Adrenal gland (tissue), 19 donors: ENCODE measurements around the gene SERTAD3. TPM values are rescaled to one million over a fixed set of nuclear protein-coding genes. Genes with fewer than 3 reads are reported as not detected.
A peak's percentile ranks its signal among the peaks of the same experiment; 100 is the strongest.

Experiments used
- DNase-seq, 7 donors: peaks; one replicate each; pipeline ENCODE4 v3.0.0-alpha.2; 2019 to 2020
- H3K27ac ChIP-seq, 5 donors: fragments of 200-600 bp; sonication (generic) in 4 of 5; 1 replicate in 3 of 5; 2 replicates in 2 of 5; pipeline versions ENCODE4 v1.5.1 to v1.8.0; 2016 to 2020; ENCODE audit warnings: mild to moderate bottlenecking in 1 of 5
- H3K27me3 ChIP-seq: fragments of 200-600 bp; 2 replicates; pipeline ENCODE4 v1.8.0; 2021
- H3K36me3 ChIP-seq, 2 donors: fragments of 200-600 bp; replicated peaks in 1 of 2; 1 replicate in 1 of 2; 2 replicates in 1 of 2; pipeline versions ENCODE4 v1.5.1 to v1.8.0; 2018 to 2022
- H3K4me1 ChIP-seq, 2 donors: fragments of 200-600 bp; replicated peaks in 1 of 2; 1 replicate in 1 of 2; 2 replicates in 1 of 2; pipeline versions ENCODE4 v1.5.1 to v1.8.0; 2018 to 2021
- H3K4me3 ChIP-seq, 4 donors: fragments of 200-600 bp; sonication (generic) in 3 of 4; one replicate each; pipeline ENCODE4 v1.5.1; 2016 to 2018
- H3K9me3 ChIP-seq, 3 donors: fragments of 200-600 bp; sonication (generic) in 1 of 3; replicated peaks in 1 of 3; 1 replicate in 2 of 3; 2 replicates in 1 of 3; pipeline versions ENCODE4 v1.5.1 to v1.8.0; 2016 to 2021
- POLR2A ChIP-seq, 2 donors: fragments of 450-650 bp; IDR thresholded peaks; one replicate each; pipeline ENCODE4 v1.6.1; 2017; ENCODE audit warnings: antibody characterized with exemption in 2 of 2, mild to moderate bottlenecking in 2 of 2, moderate library complexity in 1 of 2
- WGBS, 4 donors: extraction: QIAGEN DNeasy Blood & Tissue Kit in 2 of 4; methylation state at CpG; one replicate each; pipeline versions ENCODE4 v1.1.5 to v1.1.7; 2013 to 2017; 5-methylcytosine and 5-hydroxymethylcytosine counted together
- intact Hi-C, 2 donors: fragments of 100-400 bp; cut with DNase I; formaldehyde crosslinking; loops; one replicate each; pipeline versions ENCODE4 v1.14.1 to v1.15.0; 2022 to 2023
- long read RNA-seq, 10 donors: library from polyadenylated mRNA in 3 of 10; unstranded in 2 of 10; stranded (forward) in 1 of 10; transcript quantifications; one replicate each; pipeline ENCODE4 v2.0.0 and lab custom pipeline, GENCODE V29; 2021 to 2026
- polyA plus RNA-seq, 3 donors: library from polyadenylated mRNA; stranded (reverse); fragments of 200-250 nt in 2 of 3; fragments of 350-450 nt in 1 of 3; fragmentation: Illumina TruSeq in 1 of 3; extraction: RNeasy Lipid Tissue Mini Kit (QIAGEN cat#74804) in 1 of 3; gene quantifications; one replicate each; pipeline ENCODE4 v1.2.3, GENCODE V29; 2013 to 2014
- total RNA-seq, 9 donors: library from RNA; depleted of rRNA in 4 of 9; stranded (reverse); fragments of >200 nt in 4 of 9; fragments of 120-200 nt in 1 of 9; fragmentation: NEBNext Ultra II Directional in 1 of 9; extraction: Animal tissue kit (Norgen Biotek cat#: 25700) in 1 of 9; gene quantifications; one replicate each; pipeline versions ENCODE4 v1.1.0 to v1.2.4, GENCODE V29; 2013 to 2023
- TF ChIP-seq, protein P1 (sequence below), 6 experiments: fragments of 450-650 bp in 4 of 6; fragments of 200-600 bp in 2 of 6; sonication (generic) in 1 of 6; IDR thresholded peaks; 1 replicate in 5 of 6; 2 replicates in 1 of 6; pipeline versions ENCODE4 v1.5.1 to v1.8.0; 2016 to 2021; ENCODE audit warnings: antibody characterized with exemption in 6 of 6, mild to moderate bottlenecking in 2 of 6, moderate library complexity in 1 of 6
- donor health status: healthy with polysubstance abuse.
- donor health status: Bipolar disorder and iron deficiency.
- donor health status: DM: yes; HTN: yes; CAD: no.
- donor health status: DM: no; HTN: no; CAD: no.
- donor health status: DM: no; HTN: no; CAD: no.
- donor health status: DM: yes; HTN: yes; CAD: no.

Gene SERTAD3, protein sequence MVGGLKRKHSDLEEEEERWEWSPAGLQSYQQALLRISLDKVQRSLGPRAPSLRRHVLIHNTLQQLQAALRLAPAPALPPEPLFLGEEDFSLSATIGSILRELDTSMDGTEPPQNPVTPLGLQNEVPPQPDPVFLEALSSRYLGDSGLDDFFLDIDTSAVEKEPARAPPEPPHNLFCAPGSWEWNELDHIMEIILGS
- total RNA-seq (10 to 100 TPM; 15.2 to 34.9 (median 28.0) TPM), polyA plus RNA-seq (10 to 100 TPM; 12.1 to 60.2 (median 32.4) TPM)
- long read RNA-seq, donor 1, transcript SERTAD3-201 (2 exons, 1,734 nt): major isoform, 5 of 5 reads
- long read RNA-seq, donor 1, partial matches to known transcripts: 0 of 5 reads
- long read RNA-seq, donor 1, other reads (novel, unspliced or antisense): 0 of 5 reads
- long read RNA-seq, donor 2, partial matches to known transcripts: 0 of 3 reads
- long read RNA-seq, donor 2, other reads (novel, unspliced or antisense): 0 of 3 reads
- long read RNA-seq, donor 3, partial matches to known transcripts: 0 of 2 reads
- long read RNA-seq, donor 3, other reads (novel, unspliced or antisense): 0 of 2 reads
- long read RNA-seq, donor 4, transcript SERTAD3-201 (2 exons, 1,734 nt): major isoform, 14 of 16 reads
- long read RNA-seq, donor 4, partial matches to known transcripts: 0 of 16 reads
- long read RNA-seq, donor 4, other reads (novel, unspliced or antisense): 1 of 16 reads
- long read RNA-seq, donor 5, transcript SERTAD3-201 (2 exons, 1,734 nt): major isoform, 20 of 22 reads
- long read RNA-seq, donor 5, partial matches to known transcripts: 0 of 22 reads
- long read RNA-seq, donor 5, other reads (novel, unspliced or antisense): 1 of 22 reads
- long read RNA-seq, donor 6, transcript SERTAD3-201 (2 exons, 1,734 nt): major isoform, 16 of 17 reads
- long read RNA-seq, donor 6, partial matches to known transcripts: 0 of 17 reads
- long read RNA-seq, donor 6, other reads (novel, unspliced or antisense): 0 of 17 reads
- long read RNA-seq, donor 7, partial matches to known transcripts: 0 of 2 reads
- long read RNA-seq, donor 7, other reads (novel, unspliced or antisense): 0 of 2 reads
- long read RNA-seq, donor 8, transcript SERTAD3-201 (2 exons, 1,734 nt): major isoform, 8 of 8 reads
- long read RNA-seq, donor 8, partial matches to known transcripts: 0 of 8 reads
- long read RNA-seq, donor 8, other reads (novel, unspliced or antisense): 0 of 8 reads
- long read RNA-seq, donor 9, partial matches to known transcripts: 0 of 1 reads
- long read RNA-seq, donor 9, other reads (novel, unspliced or antisense): 0 of 1 reads
- long read RNA-seq, donor 10, partial matches to known transcripts: 0 of 4 reads
- long read RNA-seq, donor 10, other reads (novel, unspliced or antisense): 0 of 4 reads

DNA sequence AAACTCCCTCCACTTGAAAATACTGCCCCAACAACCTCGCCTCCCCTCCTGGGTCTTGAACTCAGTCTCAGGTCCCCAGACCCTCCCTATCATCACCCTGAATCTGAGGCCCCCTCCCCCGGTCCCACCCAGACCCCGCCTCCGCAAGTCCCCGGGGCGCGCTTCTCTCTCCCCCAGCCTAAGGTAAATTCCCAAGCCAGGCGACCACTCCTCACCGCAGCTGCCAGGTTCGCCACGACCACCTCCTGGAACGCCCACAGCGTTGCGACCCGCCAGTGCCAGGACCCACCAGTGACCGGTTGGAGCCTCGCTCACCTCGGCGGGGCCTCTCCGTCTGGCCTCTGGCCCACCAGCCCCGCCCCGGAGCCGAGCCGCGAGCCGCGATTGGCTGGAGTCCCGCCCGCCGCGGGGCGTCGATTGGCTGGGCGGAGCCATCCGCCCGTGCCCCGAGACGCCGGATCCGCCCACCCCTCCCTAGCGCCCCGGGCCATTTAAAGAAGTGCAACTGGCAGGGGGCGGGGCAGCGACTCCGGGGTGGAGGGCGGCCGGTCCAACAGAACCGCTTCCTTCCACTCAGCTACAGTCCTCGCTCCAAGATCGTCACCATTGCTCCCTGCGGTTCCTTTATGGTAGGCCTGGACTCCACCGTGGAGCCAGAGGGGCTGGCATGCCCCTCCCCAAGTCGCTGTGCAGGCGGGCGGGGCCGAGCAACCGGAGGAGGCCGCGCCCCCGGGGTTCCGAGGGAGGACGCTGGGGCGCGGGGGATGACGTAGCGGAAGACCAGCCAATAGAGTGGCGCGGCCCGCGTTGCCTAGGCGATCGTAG is at the start of gene SERTAD3:
SERTAD3 (minus strand) TSS at position 336 of the 825 bp plus-strand sequence. CDS start 2,255 bp downstream, outside the sequence.
- peak; percentile 97 to 99 (median 98) for DNase-seq
- H3K27me3 ChIP-seq: no peaks in the 10 kb centered on the region
- peak within 1 kb of the TSS; percentile 80 to 99 (median 94) for H3K27ac ChIP-seq
- H3K9me3 ChIP-seq: no peaks in the 10 kb centered on the region
- H3K4me1 ChIP-seq: peaks cover 10 to 19% of the 10 kb centered on the region in 2 donors
- TF ChIP-seq, protein P1, sequence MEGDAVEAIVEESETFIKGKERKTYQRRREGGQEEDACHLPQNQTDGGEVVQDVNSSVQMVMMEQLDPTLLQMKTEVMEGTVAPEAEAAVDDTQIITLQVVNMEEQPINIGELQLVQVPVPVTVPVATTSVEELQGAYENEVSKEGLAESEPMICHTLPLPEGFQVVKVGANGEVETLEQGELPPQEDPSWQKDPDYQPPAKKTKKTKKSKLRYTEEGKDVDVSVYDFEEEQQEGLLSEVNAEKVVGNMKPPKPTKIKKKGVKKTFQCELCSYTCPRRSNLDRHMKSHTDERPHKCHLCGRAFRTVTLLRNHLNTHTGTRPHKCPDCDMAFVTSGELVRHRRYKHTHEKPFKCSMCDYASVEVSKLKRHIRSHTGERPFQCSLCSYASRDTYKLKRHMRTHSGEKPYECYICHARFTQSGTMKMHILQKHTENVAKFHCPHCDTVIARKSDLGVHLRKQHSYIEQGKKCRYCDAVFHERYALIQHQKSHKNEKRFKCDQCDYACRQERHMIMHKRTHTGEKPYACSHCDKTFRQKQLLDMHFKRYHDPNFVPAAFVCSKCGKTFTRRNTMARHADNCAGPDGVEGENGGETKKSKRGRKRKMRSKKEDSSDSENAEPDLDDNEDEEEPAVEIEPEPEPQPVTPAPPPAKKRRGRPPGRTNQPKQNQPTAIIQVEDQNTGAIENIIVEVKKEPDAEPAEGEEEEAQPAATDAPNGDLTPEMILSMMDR (IDR thresholded peaks at IDR 0.05): no peak
- peak; percentile 81 to 95 for TF ChIP-seq POLR2A (IDR thresholded peaks at IDR 0.05)
- H3K4me3 ChIP-seq: peak within 1 kb of the TSS; percentile 75 to 94 (median 86)
- WGBS, 4 donors: 0 to 2% (median 0%) methylated on average over 3 to 72 of the region's 72 CpGs
- intact Hi-C loops: no loop called here
- peaks cover 0 to 31% of the 10 kb centered on the region in 2 donors for H3K36me3 ChIP-seq

GRCh38 chr19:40493778-40494177 is 49.6 kb upstream of the SERTAD3 start:
- Histone ChIP-seq H3K4me1 (no peaks in the 10 kb centered on the region), H3K36me3 (no peaks in the 10 kb centered on the region), H3K4me3 (no peak overlapping the region), H3K27me3 (no peaks in the 10 kb centered on the region), H3K9me3 (no peaks in the 10 kb centered on the region), H3K27ac (no peak overlapping the region)
- 64 to 70% (median 65%) methylated on average over 3 to 4 of the region's 4 CpGs for WGBS, 4 donors
- TF ChIP-seq, protein P1 (IDR thresholded peaks at IDR 0.05): no peak
- no peak for TF ChIP-seq POLR2A (IDR thresholded peaks at IDR 0.05)
- intact Hi-C loops: no loop called here
- DNase-seq: no peak

DNA sequence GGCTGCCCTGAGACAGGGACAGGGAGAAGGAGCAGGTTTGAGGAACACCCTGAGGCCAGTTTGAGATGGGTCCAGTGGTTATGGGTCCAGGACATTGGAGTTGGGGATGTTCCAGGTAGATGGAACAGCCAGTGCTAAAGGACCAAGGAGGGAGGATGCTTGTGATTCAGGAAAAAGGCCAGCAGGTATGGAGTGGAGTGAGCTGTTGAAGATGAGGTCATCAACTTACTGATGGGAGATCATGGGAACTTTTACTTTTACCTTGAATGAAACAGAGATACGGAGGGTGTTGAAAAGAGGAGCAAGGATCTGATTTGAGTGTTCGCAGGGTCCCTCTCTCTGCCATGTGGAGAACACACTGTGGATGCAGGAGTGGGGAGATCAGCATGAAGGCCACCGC is 48.1 kb upstream of the SERTAD3 start:
- WGBS, 4 donors: 88 to 97% (median 95%) methylated on average over 3 of the region's 3 CpGs
- no peaks in the 10 kb centered on the region for H3K9me3 ChIP-seq
- H3K27ac ChIP-seq: no peak overlapping the region
- no peak for DNase-seq
- H3K4me1 ChIP-seq: no peaks in the 10 kb centered on the region
- intact Hi-C loops: no loop called here
- no peaks in the 10 kb centered on the region for H3K36me3 ChIP-seq
- H3K4me3 ChIP-seq: no peak overlapping the region
- no peaks in the 10 kb centered on the region for H3K27me3 ChIP-seq
- TF ChIP-seq, protein P1 (IDR thresholded peaks at IDR 0.05): no peak
- no peak for TF ChIP-seq POLR2A (IDR thresholded peaks at IDR 0.05)
